PC-9 (cell line): ENCODE results near the gene RNF212. TPM values are rescaled to one million over a fixed set of nuclear protein-coding genes. Genes with fewer than 3 reads are reported as not detected.

Source experiments
- BruUV-seq: library from RNA; stranded (reverse); fragments of 400-500 nt; replicated peaks from 2 replicates; lab custom pipeline; 2021; lab: Mats Ljungman, UMichigan
- CTCF ChIA-PET: fragments of 300-600 bp; sonication (Branson Sonifier 250); formaldehyde crosslinking; loops from one replicate; lab custom pipeline; 2022; ENCODE audit warnings: antibody characterized with exemption; lab: Charles Lee
- POLR2A ChIA-PET: fragments of 300-600 bp; sonication (Branson Sonifier 250); formaldehyde crosslinking; loops from one replicate; lab custom pipeline; 2022; ENCODE audit warnings: antibody characterized with exemption; ENCODE audit not compliant: unreplicated experiment; lab: Charles Lee
- DNase-seq, 2 experiments: peaks; one replicate each; pipeline versions ENCODE4 v3.0.0 to v3.0.0-alpha.2; 2015 to 2022; ENCODE audit warnings: mixed read lengths in 1 of 2
- H2AFZ ChIP-seq: fragments of 200-600 bp; sonication (generic); 2 replicates; pipeline ENCODE4 v1.8.1; 2017; ENCODE audit warnings: antibody characterized with exemption
- H3F3A ChIP-seq: fragments of 200-600 bp; sonication (generic); 2 replicates; pipeline ENCODE4 v1.8.1; 2017; ENCODE audit warnings: antibody characterized with exemption, mild to moderate bottlenecking, low read depth; ENCODE audit not compliant: insufficient read depth
- H3K27ac ChIP-seq: fragments of 200-600 bp; sonication (generic); 2 replicates; pipeline ENCODE4 v1.6.1; 2016; ENCODE audit warnings: mixed run types
- H3K27me3 ChIP-seq: fragments of 200-600 bp; sonication (generic); 2 replicates; pipeline ENCODE4 v1.6.1; 2016; ENCODE audit warnings: low read depth, mixed run types; ENCODE audit not compliant: insufficient read depth
- H3K36me3 ChIP-seq: fragments of 200-600 bp; sonication (generic); 2 replicates; pipeline ENCODE4 v1.6.1; 2016; ENCODE audit warnings: low read depth, mixed run types
- H3K4me1 ChIP-seq: fragments of 200-600 bp; sonication (generic); replicated peaks from 2 replicates; pipeline ENCODE4 v1.6.1; 2016; ENCODE audit warnings: mixed run types; ENCODE audit not compliant: insufficient read depth
- H3K4me2 ChIP-seq: fragments of 200-600 bp; sonication (generic); 2 replicates; pipeline ENCODE4 v1.6.1; 2017; ENCODE audit warnings: mixed run types
- H3K4me3 ChIP-seq: fragments of 200-600 bp; sonication (generic); 2 replicates; pipeline ENCODE4 v1.6.1; 2016; ENCODE audit warnings: mixed run types
- H3K79me2 ChIP-seq: fragments of 200-600 bp; sonication (generic); 2 replicates; pipeline ENCODE4 v1.6.1; 2017; ENCODE audit warnings: low read depth, mixed run types
- H3K9me2 ChIP-seq: fragments of 200-600 bp; sonication (generic); 2 replicates; pipeline ENCODE4 v1.8.1; 2017; ENCODE audit warnings: mild to moderate bottlenecking; ENCODE audit not compliant: insufficient read depth
- H3K9me3 ChIP-seq: fragments of 200-600 bp; sonication (generic); 2 replicates; pipeline ENCODE4 v1.8.1; 2016; ENCODE audit warnings: low read depth; ENCODE audit not compliant: insufficient read depth
- H4K20me1 ChIP-seq: fragments of 200-600 bp; sonication (generic); 2 replicates; pipeline ENCODE4 v1.8.1; 2017; ENCODE audit not compliant: insufficient read depth
- CTCF ChIP-seq: fragments of 200-600 bp; sonication (generic); conservative IDR thresholded peaks from 2 replicates; pipeline ENCODE4 v1.6.1; 2017; ENCODE audit warnings: mixed run types, antibody characterized with exemption, mild to moderate bottlenecking, moderate library complexity
- EZH2 ChIP-seq: fragments of 200-600 bp; sonication (generic); IDR thresholded peaks from 2 replicates; pipeline ENCODE4 v1.8.0; 2017; ENCODE audit warnings: antibody characterized with exemption, low read depth
- intact Hi-C: fragments of 100-400 bp; cut with micrococcal nuclease; formaldehyde crosslinking; loops from one replicate; pipeline ENCODE4 v1.10.0; 2022; ENCODE audit not compliant: unreplicated experiment
- total RNA-seq: library from RNA; stranded (reverse); gene quantifications from 2 replicates; pipeline ENCODE4 v1.2.3, GENCODE V29; 2021

RNF212 gene
- total RNA-seq, 1 experiment from 2014 or later = 4.2 TPM

- H3F3A ChIP-seq = peaks cover 12% of the 10 kb centered on the region; the same call in 1 of the 2 replicates
- H3K9me3 ChIP-seq = no peaks in the 10 kb centered on the region
- H2AFZ ChIP-seq = no peak overlapping the region
- no TSS peak for BruUV-seq
- no peaks in the 10 kb centered on the region for H3K79me2 ChIP-seq
- peaks cover 18% of the 10 kb centered on the region for H3K27me3 ChIP-seq
- TF ChIP-seq CTCF (no peak), EZH2 (no peak)
- DNase-seq = no peak
- intact Hi-C loops = no loop called here
- ChIA-PET CTCF (interaction anchor here (0.6 kb wide), 1 partner anchor 137 kb away, joined by 4 read pairs; the partner anchor contains the start of gene SPON2), POLR2A (no interaction called here)
- H3K4me1 ChIP-seq = peaks cover 15% of the 10 kb centered on the region
- H3K4me3 ChIP-seq = no peak overlapping the region
- H4K20me1 ChIP-seq = no peaks in the 10 kb centered on the region
- no peaks in the 10 kb centered on the region for H3K9me2 ChIP-seq
- H3K4me2 ChIP-seq = no peak overlapping the region
- no peaks in the 10 kb centered on the region for H3K36me3 ChIP-seq
- no peak overlapping the region for H3K27ac ChIP-seq
Observed at GRCh38 chr4:1036095-1036494, 77.3 kb downstream of the RNF212 start.

DNA sequence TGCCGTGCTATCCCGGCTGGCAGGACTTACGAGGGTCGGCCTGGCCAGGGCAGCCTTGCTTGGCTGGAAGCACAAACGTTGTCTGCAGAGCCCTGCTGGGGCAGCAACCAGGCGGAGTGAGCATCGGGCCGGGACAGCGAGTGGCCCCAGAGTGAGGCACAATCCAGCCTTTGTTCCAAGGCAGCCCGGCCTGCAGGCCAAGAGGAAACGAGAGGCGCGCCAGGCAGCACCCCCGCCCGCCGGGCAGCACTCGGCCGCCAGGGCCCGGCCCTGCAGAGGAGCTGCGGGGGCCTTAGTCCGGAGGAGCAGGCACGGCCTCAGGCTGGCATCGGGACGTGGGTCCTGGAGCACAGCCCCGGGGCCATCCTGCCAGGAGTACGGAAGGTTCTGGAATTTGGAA, 77.9 kb downstream of the RNF212 start:
- H2AFZ ChIP-seq = no peak overlapping the region
- H3K27me3 ChIP-seq = peaks cover 19% of the 10 kb centered on the region
- H3F3A ChIP-seq = peaks cover 8% of the 10 kb centered on the region; the same call in 1 of the 2 replicates
- ChIA-PET POLR2A (no interaction called here), CTCF (no interaction called here)
- no peaks in the 10 kb centered on the region for H3K9me3 ChIP-seq
- no peak overlapping the region for H3K27ac ChIP-seq
- no peaks in the 10 kb centered on the region for H3K36me3 ChIP-seq
- intact Hi-C loops = no loop called here
- BruUV-seq = no TSS peak
- no peaks in the 10 kb centered on the region for H3K9me2 ChIP-seq
- TF ChIP-seq CTCF = no peak
- TF ChIP-seq EZH2 = no peak
- H3K4me2 ChIP-seq = no peak overlapping the region
- no peaks in the 10 kb centered on the region for H3K79me2 ChIP-seq
- no peaks in the 10 kb centered on the region for H4K20me1 ChIP-seq
- DNase-seq = no peak
- peaks cover 15% of the 10 kb centered on the region for H3K4me1 ChIP-seq
- H3K4me3 ChIP-seq = no peak overlapping the region

DNA sequence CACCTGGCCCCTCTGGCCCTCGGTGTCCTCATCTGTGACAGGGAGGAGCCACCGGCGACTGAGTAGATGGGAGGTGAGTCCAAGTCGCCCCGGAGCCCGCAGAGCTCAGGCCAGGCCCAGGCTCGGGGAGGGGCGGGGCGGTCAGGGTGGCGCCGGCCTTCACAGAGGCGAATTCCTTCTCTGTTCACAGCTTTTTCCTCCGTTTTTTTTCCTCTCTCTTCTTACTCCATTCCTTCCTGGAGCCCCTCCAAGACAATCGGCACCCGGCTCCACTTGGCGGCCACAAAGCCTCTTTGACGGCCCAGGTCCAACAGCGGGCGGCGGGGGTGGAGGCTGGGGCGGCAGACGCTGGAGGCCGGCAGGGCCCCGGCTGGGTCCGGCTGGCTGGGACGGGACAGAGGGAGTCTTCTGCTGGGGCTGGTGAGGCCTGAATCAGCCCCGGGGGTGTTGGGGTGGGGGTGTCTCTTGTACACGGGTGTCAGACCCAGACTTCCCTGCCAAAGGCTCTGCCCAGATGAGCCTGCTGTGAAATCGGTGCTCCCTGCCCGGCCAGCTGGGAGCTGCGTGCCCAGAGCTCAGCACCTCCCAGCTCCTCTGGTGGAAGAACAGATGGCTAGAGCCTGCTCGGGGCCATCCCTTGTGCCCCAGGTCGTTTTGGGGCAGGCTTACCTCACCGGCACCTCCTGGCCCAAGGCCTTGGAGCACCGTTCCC, 79.4 kb downstream of the RNF212 start:
- ChIA-PET POLR2A (interaction anchor here (0.5 kb wide), 1 partner anchor 296 kb away, joined by 3 read pairs; no protein-coding TSS in a partner anchor), CTCF (no interaction called here)
- TF ChIP-seq EZH2 (no peak), CTCF (no peak)
- no peaks in the 10 kb centered on the region for H3K79me2 ChIP-seq
- H3K4me1 ChIP-seq = peaks cover 2% of the 10 kb centered on the region; the same call in 1 of the 2 replicates
- no peak overlapping the region for H3K4me3 ChIP-seq
- H2AFZ ChIP-seq = no peak overlapping the region
- H3K9me3 ChIP-seq = no peaks in the 10 kb centered on the region
- no peaks in the 10 kb centered on the region for H3K36me3 ChIP-seq
- no peaks in the 10 kb centered on the region for H4K20me1 ChIP-seq
- intact Hi-C loops = loop anchor here (5.0 kb wide), 1 partner anchor 318 kb away; no protein-coding TSS in a partner anchor
- no peak for DNase-seq
- peaks cover 19% of the 10 kb centered on the region for H3K27me3 ChIP-seq
- BruUV-seq = no TSS peak
- no peak overlapping the region for H3K27ac ChIP-seq
- H3F3A ChIP-seq = no peaks in the 10 kb centered on the region
- H3K9me2 ChIP-seq = no peaks in the 10 kb centered on the region
- no peak overlapping the region for H3K4me2 ChIP-seq
